HG03097 (cell line): ENCODE measurements around the gene DNAH7.

Experiments used
- ATAC-seq: cut with Tn5 transposase; IDR thresholded peaks from one replicate; pipeline ENCODE4 v1.9.1; 2021; ENCODE audit not compliant: unreplicated experiment, low FRiP score

Gene DNAH7

DNA sequence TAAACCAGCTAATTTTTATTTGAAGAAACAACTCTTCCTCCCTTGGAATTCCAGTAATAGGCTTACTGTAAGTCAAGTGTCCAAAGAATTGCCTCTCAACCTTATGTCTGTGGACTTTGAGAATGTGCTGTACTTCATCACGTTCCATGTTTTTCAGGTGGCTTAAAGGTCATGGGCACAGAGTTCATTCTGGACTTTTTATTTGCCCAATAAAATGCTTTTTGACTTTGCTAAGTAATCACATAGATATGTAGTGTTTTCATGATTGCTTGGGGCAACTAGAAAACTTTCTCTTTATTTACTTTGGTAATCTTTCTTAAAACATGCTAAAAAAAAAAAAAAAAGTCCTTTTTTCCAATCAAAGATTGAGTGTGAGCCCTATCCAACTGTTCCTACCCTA is 10.4 kb upstream of the DNAH7 start:
- no peak for ATAC-seq

DNA sequence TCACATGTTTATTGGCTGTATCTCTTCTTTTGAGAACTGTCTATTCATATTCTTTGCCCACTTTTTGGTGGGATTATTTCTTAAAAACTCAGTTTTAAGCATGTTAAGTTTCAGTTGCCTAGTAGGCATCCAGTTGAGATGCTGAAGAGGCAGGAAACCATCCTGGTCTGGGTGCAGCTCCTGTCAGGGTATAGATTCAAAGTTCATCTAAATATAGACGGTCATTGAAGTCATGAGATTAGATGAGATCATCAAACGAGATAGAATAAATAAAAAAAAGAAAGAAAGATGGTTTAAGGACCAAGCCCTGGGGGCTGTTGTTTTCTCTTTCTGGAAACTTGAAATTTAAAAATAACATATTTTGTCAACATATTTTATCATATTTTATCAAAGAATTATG is 9.2 kb upstream of the DNAH7 start:
- ATAC-seq = no peak

DNA sequence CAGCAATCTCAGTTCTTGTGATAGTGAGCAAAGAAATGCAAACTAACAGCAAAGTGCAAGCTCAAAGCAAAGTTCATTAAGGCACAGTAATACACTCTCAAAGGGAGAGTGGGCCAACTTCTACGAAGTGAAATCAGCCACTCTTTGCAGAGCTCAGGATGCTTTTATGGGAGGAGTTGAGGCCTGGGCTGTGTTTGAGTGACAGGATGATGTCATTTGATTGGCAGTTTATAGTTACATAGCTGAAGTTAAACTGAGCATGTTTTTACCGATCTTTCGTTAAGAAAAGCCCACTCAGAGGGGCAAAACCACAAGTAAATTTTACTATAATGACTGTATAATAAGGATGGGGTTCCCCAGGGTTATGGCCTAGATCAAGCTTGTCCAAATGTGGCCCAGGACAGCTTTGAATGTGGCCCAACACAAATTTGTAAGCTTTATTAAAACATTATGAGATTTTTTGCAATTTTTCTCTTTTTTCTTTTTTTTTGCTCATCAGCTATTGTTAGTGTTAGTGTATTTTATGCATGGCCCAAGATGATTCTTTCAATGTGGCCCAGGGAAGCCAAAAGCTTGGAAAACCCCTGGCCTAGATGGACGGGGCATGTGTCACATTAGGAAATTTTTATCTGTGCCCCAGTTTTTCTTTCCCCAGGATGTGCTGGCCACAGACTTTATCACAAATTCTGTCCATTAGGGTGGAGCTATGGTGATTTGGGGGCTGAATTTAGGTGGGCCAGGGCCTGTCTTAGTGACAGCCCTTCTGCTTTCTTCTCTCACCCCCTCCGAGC is 8.3 kb upstream of the DNAH7 start:
- ATAC-seq = no peak

- ATAC-seq = no peak
These were observed 6.6 kb upstream of the DNAH7 start for GRCh38 chr2:196075196-196075595.

- ATAC-seq = no peak
These were observed 6.0 kb upstream of the DNAH7 start for GRCh38 chr2:196074631-196075030.

GRCh38 chr2:196073521-196073920 is 4.9 kb upstream of the DNAH7 start:
- ATAC-seq = no peak

DNA sequence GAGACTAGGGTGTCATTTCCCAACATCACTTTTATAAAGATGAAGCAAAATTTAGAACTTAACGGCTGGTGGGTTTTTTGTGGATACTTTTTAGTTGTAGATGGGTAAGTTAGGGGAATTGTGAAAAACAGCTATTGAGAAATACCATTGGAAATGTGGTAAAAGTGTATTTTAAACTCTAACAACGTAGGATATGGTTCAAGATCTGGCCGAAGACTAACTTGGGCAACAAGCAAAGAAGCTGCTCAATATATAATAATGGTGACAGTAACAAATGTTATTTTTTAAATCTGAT is 1.6 kb downstream of the DNAH7 start:
- ATAC-seq = no peak

DNA sequence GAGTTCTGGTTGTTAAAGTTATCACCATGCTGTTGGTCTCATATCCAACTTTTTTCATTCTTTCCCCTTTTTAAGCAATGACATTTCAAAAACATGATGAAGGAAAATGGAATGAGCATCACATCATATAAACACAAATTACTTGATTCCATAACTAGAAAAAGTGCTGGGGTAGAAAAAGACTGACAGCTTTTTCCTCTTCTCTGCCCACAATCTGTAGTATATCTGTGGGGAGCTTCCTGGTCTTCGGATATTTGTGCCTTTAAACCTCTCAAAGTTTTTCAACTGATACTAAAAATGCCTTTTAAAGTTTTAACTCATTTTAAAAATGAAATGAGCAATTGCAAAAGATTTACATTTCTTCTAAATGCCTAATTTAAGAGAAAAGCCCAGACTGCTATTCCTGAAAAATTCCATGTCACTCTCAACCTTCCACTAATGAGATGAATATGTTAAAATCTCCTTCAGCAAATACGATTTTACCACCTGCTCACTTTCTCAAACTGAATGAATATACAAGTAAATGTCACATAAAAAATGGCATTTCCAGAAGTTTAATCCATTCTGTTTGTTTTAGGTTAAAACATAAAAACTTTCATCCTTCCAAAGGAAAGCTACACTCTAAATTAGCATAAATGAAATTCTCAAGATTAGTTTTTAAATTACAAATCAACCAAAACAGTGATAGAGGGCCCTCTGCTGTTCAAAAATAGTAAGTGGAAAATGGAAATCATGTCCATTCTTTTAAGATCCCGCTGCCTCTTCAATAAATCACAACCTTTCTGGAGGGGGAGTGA is 2.1 kb downstream of the DNAH7 start:
- ATAC-seq = no peak

GRCh38 chr2:196063773-196064172 is 4.9 kb downstream of the DNAH7 start:
- no peak for ATAC-seq

GRCh38 chr2:196059491-196059960 is 9.1 kb downstream of the DNAH7 start:
- ATAC-seq = no peak

- no peak for ATAC-seq
These were observed 14.0 kb downstream of the DNAH7 start for GRCh38 chr2:196054631-196055030.

DNA sequence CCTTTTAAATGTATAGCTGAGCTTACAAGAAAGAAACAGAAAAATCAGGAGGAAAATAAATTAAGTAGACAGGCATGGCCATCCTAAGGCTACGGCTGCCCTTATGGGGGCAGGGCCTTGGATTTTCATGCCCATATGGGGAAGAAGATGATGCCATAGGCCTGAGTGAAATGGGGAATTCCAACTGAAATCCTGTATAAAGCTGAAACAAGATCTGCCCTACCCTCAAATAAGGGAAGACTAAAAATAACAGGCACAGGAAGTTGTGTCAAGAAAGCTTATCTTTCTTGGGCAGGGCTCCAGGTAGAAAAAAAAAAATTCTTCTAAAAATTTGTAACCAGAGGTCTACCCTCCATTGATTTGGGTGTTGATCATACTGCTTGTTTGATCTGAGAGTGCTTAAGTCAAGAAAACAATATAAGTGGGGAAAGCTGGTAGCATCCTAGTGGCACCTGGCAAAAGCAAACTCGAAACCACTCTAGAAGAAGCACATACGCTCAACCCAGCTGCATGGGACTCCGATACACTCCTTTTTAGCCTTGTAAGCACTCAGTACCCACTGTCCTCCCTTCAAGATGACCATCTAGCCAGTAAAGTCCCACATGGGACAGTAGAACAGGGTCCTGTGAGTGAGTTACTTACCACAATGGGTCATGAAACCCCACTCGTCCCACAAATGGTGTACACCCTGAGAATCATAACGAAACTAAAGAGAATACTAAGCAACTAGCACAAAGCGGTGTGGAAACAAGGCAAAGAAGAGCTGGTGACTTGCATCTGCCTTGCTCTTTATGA is 22.3 kb downstream of the DNAH7 start:
- ATAC-seq = no peak

GRCh38 chr2:196041786-196042185 is 26.9 kb downstream of the DNAH7 start:
- no peak for ATAC-seq

- ATAC-seq = no peak
These were observed 28.4 kb downstream of the DNAH7 start for GRCh38 chr2:196040218-196040617.

DNA sequence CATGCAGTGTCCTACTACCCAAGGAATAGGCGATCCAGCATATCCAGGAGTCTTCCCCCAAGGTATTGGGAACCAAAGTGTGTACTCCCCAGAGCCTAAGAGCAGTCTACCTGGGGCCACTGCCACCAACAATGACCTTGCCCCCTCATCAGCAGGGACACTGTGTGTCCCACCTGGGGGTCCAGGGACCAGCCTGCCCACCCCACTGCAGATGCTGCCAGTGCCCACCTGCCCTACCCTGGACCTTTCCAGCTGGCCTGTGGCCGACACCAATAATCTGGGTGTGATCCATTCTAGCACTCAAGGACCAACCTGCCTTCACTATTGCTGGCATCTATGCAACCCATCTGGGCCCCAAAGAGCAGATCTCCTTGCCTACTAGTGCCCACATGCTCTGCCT is 32.2 kb downstream of the DNAH7 start:
- no peak for ATAC-seq

GRCh38 chr2:196018037-196018436 is 50.6 kb downstream of the DNAH7 start:
- ATAC-seq = no peak

GRCh38 chr2:196012314-196012713 is 56.3 kb downstream of the DNAH7 start:
- ATAC-seq = no peak

DNA sequence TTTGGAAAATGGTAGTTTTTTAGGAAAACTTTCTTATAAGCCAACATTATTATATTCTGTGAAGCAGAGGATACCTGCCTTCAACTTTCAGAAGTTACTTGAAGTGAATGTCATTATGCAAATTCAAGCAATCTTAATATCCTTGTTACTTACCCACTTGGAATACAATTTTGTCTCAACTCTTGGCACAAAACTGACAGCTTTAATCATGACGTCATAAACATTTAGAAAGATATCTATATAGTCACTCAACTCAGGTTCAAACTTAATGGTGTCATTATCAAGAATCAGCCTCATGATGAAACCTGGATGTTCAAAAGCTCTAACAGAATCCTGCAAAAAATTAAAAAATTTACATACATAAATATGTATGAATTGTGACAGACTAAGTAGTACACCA is 68.1 kb downstream of the DNAH7 start:
- no peak for ATAC-seq

DNA sequence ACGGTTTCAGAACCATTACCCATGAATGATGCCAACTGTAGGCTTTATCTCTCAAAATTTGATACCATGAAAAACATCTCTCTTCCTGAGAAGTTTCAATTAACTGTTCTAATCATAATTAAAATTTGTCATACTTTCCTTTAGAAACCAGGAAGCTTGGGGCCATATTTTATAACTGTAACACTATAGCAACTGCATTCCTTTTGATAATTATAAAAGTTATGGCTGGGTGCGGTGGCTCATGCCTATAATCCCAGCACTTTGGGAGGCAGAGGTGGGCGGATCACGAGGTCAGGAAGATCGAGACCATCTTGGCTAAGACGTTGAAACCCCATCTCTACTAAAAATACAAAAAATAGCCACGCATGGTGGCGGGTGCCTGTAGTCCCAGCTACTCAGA is 70.6 kb downstream of the DNAH7 start:
- no peak for ATAC-seq

- ATAC-seq = no peak
These were observed 73.1 kb downstream of the DNAH7 start for GRCh38 chr2:195995499-195995898.

DNA sequence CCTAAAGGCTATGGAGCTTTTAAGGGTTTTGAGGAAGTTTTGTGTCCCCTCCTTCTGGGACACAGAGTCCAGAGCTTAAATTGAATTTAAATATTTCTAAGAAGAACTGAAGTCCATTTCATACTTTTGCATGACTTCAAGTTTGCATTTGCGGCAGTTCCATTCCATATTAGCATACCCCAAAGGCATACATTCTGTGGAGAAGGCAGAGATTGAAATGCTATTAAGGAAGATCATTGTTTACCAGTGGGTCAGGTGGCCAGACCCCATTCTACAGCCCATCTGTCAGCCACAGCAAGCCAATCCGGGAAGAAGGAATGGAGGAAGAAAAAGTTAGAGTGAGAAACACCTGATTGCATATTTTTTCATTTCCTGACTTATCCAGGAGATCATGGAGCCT is 75.0 kb downstream of the DNAH7 start:
- no peak for ATAC-seq
